ENCODE measurements around the gene TMTC1.

TMTC1 gene

GRCh38 chr12:29609431-29610215 lies 174.1 kb downstream of the TMTC1 start:
- DNase-seq = no peak

GRCh38 chr12:29608581-29608980 lies 175.2 kb downstream of the TMTC1 start:
- DNase-seq = no peak

- no peak for DNase-seq
Observed at GRCh38 chr12:29599381-29599780, 184.4 kb downstream of the TMTC1 start.

GRCh38 chr12:29595071-29595755 lies 188.5 kb downstream of the TMTC1 start:
- DNase-seq = no peak

GRCh38 chr12:29593001-29593400 lies 190.7 kb downstream of the TMTC1 start:
- no peak for DNase-seq

- no peak for DNase-seq
Observed at GRCh38 chr12:29591140-29592020, 192.4 kb downstream of the TMTC1 start.

GRCh38 chr12:29589851-29590250 lies 193.9 kb downstream of the TMTC1 start:
- no peak for DNase-seq

- DNase-seq = no peak
Observed at GRCh38 chr12:29589286-29589820, 194.4 kb downstream of the TMTC1 start.

GRCh38 chr12:29582677-29583272 lies 201.0 kb downstream of the TMTC1 start:
- DNase-seq = no peak

GRCh38 chr12:29582146-29582545 lies 201.6 kb downstream of the TMTC1 start:
- no peak for DNase-seq

GRCh38 chr12:29581631-29582030 lies 202.1 kb downstream of the TMTC1 start:
- no peak for DNase-seq

- no peak for DNase-seq
Observed at GRCh38 chr12:29580971-29581370, 202.8 kb downstream of the TMTC1 start.

- no peak for DNase-seq
Observed at GRCh38 chr12:29578731-29579130, 205.0 kb downstream of the TMTC1 start.

GRCh38 chr12:29578070-29578469 lies 205.7 kb downstream of the TMTC1 start:
- DNase-seq = no peak

GRCh38 chr12:29574500-29574899 lies 209.2 kb downstream of the TMTC1 start:
- no peak for DNase-seq

- DNase-seq = no peak
Observed at GRCh38 chr12:29572938-29573337, 210.8 kb downstream of the TMTC1 start.

GRCh38 chr12:29572464-29572863 lies 211.3 kb downstream of the TMTC1 start:
- no peak for DNase-seq

- no peak for DNase-seq
Observed at GRCh38 chr12:29569132-29569757, 214.5 kb downstream of the TMTC1 start.

- no peak for DNase-seq
Observed at GRCh38 chr12:29566441-29566840, 217.3 kb downstream of the TMTC1 start.

- DNase-seq = no peak
Observed at GRCh38 chr12:29565727-29566126, 218.0 kb downstream of the TMTC1 start.

- no peak for DNase-seq
Observed at GRCh38 chr12:29564925-29565324, 218.8 kb downstream of the TMTC1 start.

GRCh38 chr12:29563636-29564035 lies 220.1 kb downstream of the TMTC1 start:
- DNase-seq = no peak
